DMS53 treated with DMSO at 0.1 percent for 48 hours (cell line): ENCODE data around the gene MAP3K1.

Experiments used
- DNase-seq: peaks from one replicate; lab custom pipeline; 2025; ENCODE audit not compliant: unreplicated experiment; lab: John Stamatoyannopoulos, UW

Gene MAP3K1

DNA sequence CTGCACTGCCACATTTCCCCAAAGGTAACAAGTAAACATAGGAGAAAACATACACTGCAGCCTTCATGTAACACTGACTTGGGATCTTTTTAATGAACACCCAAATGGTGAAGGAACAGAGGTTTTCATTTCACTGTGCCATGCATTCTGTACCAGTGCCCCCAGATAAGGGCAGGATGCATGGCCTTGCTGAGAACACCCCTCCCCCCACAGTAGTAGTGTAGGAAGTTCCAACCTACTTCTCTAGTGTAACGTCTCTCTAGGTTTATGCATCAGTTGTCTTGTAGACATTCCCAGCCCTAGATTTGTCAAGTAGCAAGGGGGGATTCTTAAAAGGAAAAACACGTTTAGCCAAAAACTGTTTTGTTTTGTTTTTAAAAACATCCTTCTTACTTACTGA, 29.9 kb downstream of the MAP3K1 start:
- DNase-seq, result no peak

GRCh38 chr5:56845904-56846480, 30.6 kb downstream of the MAP3K1 start:
- DNase-seq, result no peak

DNA sequence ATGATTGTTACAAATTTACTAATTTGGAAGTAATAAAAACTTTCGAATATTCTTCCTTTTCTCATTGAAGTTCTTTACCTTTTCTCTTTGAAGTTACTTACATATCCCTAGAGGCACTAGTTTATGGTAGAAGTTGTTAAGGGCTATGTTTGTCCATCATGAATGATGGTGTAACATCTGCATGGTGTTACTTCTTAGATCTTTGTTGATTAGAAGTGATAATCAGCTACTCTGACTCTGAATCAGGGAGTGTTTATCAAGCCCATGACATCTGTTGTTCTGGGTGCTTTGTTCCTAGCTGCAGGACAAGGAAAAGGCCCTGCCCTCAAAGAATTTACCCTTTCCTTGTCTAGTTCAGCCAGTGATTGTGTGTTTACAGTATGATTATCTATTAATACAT, 32.9 kb downstream of the MAP3K1 start:
- DNase-seq, result no peak

GRCh38 chr5:56849671-56850070, 34.3 kb downstream of the MAP3K1 start:
- no peak for DNase-seq

- DNase-seq, result no peak
Measured at GRCh38 chr5:56850423-56850822, 35.1 kb downstream of the MAP3K1 start.

GRCh38 chr5:56851258-56851941, 36.1 kb downstream of the MAP3K1 start:
- DNase-seq, result no peak

DNA sequence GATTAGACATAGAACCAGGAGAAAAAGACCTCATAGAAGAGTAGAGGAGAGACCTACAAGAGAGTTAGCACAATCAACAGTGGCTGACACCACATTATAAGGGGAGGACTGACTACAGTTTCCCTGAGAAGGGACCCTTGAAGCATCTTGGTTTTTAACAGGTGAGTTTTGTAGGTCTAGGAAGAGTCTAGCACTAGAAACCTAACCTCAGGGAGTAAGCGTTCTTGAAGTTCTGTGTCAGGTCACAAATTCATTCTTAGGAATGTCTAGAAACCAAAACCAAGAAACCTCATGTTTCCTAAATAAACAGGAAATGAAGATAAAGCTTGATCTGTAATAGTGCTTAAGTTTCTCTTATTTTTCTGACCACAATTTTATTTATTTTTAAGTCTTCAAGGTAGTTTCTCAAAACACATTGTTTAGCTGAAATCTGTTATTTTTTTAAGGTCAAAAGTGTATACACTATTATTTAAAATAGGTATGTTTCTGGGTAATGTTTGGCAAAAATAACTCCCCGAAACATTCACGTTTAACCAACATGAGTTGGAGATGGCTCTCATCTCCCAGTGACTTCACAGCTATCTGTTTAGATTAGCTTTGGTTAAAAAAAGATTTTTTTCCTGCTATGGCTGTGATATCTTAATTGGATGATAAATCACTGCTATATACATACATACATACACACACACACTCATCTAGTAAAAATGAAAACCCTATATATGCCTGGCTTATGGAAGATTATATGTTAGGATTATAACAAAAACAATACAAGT, 37.1 kb downstream of the MAP3K1 start:
- no peak for DNase-seq

DNA sequence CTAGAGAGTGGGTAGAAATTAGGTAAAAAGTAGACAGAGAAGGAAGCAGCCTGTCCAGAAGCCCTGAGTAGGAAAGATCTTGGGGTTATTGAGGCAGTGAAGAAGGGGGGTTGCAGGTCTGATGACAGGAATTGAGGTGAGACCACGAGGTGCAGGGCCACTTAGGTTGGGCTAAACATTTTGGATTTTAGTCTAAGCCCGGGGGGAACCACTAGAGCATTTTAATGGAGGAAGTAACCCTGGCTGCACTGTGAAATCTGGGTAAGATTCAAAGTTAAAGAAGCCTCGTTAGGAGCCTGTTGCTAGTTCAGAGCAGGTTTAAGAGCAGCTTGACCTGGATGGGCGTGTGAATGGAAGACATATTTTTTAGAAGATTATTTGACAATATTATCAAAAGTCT, 38.3 kb downstream of the MAP3K1 start:
- no peak for DNase-seq

GRCh38 chr5:56854920-56855319, 39.6 kb downstream of the MAP3K1 start:
- DNase-seq, result no peak

GRCh38 chr5:56856541-56857178, 41.3 kb downstream of the MAP3K1 start:
- no peak for DNase-seq

DNA sequence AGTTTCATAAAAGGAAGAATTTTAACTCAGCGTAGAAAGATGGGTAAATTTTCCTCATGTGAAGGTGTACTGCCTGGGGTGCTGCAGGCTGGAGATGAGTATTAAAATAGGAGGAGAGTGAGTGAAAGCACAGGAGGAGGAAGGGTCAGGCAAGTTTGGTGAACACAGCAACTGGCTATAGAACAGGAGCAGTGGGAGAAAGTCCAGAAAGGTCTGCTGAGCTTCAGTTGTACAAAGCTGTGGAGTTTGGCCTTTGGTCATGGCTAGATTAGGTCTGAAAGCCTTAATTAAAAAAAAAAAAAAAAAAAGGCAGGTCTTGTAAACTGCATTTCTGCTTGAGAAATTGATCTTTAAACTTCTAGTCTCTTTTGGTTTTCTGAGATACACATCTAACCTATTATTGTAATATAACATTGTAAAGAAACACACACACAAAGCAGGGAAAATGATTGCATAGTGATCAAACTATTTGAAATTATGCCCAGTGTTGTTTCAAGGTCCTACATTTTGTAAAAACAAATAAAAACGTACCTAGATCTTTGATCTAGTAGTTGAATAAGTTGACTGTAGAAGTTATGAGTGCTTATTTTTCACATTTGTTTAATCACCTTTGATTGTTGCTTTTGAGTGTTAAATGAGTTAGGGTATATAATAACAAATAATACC, 43.6 kb downstream of the MAP3K1 start:
- DNase-seq, result no peak

DNA sequence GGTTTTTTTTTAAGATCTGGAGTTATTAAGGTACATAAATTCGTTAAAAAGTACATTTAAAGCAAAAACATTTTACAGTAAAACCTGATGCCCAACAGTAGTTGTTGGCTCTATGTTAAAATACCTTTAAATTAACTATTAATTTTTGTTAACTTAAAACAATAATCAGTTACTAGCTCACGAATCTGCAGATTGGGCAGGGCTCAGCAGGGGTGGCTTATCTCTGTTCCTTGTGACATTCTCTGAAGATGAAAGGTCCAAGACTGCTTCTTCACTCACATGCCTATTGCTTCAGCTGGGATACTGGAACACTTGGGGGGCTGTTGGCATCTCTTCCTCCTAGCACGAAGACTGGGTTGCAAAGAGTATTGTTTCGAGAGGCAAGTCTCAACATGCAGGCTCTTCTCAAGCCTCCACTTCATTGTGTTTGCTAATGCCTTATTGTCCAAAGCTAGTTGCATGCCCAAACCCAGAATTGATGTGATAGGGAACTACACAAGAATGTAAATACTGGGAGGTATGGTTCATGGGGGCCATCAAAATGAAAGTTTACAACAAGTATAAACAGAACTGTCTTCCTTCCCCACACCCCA, 46.6 kb downstream of the MAP3K1 start:
- no peak for DNase-seq

- DNase-seq, result no peak
Measured at GRCh38 chr5:56862909-56863308, 47.6 kb downstream of the MAP3K1 start.

DNA sequence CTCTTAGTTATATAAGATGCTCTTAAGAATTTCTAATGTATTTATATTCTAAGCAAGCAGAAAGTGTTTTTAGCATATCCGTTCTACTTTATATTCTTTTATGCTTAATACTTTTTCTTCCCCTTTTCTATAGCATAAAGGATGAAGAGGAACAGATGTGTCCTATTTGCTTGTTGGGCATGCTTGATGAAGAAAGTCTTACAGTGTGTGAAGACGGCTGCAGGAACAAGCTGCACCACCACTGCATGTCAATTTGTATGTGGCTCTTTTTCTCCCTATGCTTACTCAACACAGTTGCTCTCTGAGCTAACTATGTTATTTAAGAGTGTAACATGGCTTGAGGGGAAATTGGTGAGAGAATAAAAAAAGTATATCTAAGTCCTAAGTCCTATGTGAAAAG, 56.4 kb downstream of the MAP3K1 start:
- no peak for DNase-seq

DNA sequence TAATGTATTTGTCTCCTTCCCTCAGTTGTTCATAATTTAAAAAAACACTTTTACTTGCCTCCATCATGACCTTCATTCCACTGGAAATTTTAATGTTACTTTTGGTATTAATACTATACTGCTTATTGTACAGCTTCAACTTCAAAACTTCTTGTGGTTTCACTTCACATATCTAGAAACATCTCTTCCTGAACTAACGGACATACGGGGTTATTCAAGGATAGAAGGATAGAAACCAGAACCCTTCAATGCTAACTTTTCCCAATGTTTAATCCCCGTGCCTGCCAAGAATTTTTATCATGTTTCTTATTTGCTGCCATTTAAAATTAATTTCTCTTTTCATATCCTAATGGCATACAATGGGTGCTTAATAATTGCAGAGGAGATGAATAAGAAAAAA, 57.7 kb downstream of the MAP3K1 start:
- DNase-seq, result no peak

DNA sequence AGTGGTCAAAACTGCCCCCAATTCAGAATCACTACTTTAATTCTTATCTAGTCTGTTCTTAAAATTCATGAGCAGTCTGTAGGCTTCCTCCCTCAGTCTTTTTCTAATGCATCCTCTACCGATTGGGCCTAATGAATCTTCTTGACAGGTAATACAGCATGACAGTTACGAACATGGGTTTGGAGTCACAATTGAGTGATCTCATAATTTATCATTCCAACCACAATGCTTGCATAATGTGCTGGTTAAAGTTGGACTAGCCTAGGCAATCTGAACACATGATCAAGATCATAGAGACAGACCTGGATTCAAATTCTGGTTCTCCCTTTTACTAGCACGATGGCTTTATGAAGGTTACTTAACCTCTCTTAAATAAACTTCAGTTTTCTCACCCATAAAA, 61.0 kb downstream of the MAP3K1 start:
- no peak for DNase-seq

- DNase-seq, result no peak
Measured at GRCh38 chr5:56881571-56881970, 66.2 kb downstream of the MAP3K1 start.

DNA sequence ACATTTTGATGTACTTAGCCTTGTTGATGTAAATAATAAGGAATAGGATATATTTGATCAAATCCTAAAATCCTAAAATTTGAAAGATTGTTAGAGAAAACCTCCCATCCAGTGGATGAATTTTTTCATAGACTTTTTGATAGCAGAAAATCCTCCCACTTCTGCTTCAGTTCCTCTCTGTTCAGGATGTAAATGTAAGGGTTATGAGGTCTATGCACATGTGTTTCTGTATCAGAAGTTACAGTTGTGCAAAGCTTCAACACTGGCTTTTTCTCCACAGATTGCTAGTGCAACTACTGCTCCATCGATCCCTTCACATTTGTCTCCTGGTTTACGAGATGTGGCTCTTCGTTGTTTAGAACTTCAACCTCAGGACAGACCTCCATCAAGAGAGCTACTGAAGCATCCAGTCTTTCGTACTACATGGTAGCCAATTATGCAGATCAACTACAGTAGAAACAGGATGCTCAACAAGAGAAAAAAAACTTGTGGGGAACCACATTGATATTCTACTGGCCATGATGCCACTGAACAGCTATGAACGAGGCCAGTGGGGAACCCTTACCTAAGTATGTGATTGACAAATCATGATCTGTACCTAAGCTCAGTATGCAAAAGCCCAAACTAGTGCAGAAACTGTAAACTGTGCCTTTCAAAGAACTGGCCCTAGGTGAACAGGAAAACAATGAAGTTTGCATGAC, 78.1 kb downstream of the MAP3K1 start:
- no peak for DNase-seq

DNA sequence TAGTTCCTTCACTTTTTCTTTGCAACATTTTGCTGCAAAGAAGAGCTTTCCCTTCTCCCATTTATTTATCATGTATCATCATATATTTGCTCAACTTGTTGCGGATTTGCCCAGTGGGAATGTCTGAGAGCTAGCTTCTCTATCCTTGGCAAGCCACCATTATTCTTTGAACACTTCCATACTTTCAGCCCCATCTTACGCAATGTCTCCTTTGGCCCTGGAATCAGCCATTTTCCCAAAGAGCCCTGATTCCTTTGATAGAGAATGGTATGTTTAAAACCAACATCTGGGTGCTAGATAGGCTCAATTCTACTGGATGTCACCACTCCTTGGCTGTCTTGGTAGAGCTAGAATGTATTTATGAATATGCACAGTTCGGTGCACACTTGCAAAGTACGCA, 81.4 kb downstream of the MAP3K1 start:
- DNase-seq, result no peak

GRCh38 chr5:56898213-56898612, 82.9 kb downstream of the MAP3K1 start:
- DNase-seq, result no peak
